GM19099 (cell line): ENCODE measurements around the gene MRPL53.

Source experiments
- POLR2A ChIP-seq: IDR thresholded peaks from 3 replicates; pipeline ENCODE4 v1.6.1; 2011; ENCODE audit warnings: low read depth; ENCODE audit not compliant: insufficient read length; ENCODE audit errors: extremely low read depth

MRPL53 gene

GRCh38 chr2:74447230-74447999 lies 25.1 kb downstream of the MRPL53 start:
- TF ChIP-seq POLR2A = no peak

- no peak for TF ChIP-seq POLR2A
Observed at GRCh38 chr2:74444498-74445318, 27.8 kb downstream of the MRPL53 start.

GRCh38 chr2:74441690-74442482 lies 30.6 kb downstream of the MRPL53 start, which contains the start of gene RTKN:
Gene RTKN, minus strand, starts transcription at chr2:74441937. Its CDS starts 121 bp downstream, at chr2:74441816.
- peak; percentile 52 for TF ChIP-seq POLR2A

GRCh38 chr2:74441170-74441689 lies 31.2 kb downstream of the MRPL53 start:
- no peak for TF ChIP-seq POLR2A

GRCh38 chr2:74440378-74441169 lies 31.9 kb downstream of the MRPL53 start:
- peak; percentile 62 for TF ChIP-seq POLR2A

- TF ChIP-seq POLR2A = no peak
Observed at GRCh38 chr2:74439803-74440377, 32.6 kb downstream of the MRPL53 start.

- no peak for TF ChIP-seq POLR2A
Observed at GRCh38 chr2:74439373-74439772, 33.1 kb downstream of the MRPL53 start.

GRCh38 chr2:74438248-74438647 lies 34.2 kb downstream of the MRPL53 start:
- TF ChIP-seq POLR2A = no peak

GRCh38 chr2:74436848-74437695 lies 35.4 kb downstream of the MRPL53 start:
- peak; percentile 31 for TF ChIP-seq POLR2A

GRCh38 chr2:74436111-74436805 lies 36.2 kb downstream of the MRPL53 start:
- no peak for TF ChIP-seq POLR2A

GRCh38 chr2:74430502-74430901 lies 42.0 kb downstream of the MRPL53 start:
- TF ChIP-seq POLR2A = no peak
